22Rv1 (cell line): ENCODE data around the gene TRIM26.

Experiments used
- ZFX ChIP-seq: fragments of 450-650 bp; IDR thresholded peaks from 2 replicates; pipeline ENCODE4 v1.6.1; 2017; ENCODE audit warnings: antibody characterized with exemption, borderline replicate concordance
- TF ChIP-seq, protein P1 (sequence below): fragments of 450-650 bp; IDR thresholded peaks from 2 replicates; pipeline ENCODE4 v1.5.1; 2017; ENCODE audit warnings: mild to moderate bottlenecking

DNA sequence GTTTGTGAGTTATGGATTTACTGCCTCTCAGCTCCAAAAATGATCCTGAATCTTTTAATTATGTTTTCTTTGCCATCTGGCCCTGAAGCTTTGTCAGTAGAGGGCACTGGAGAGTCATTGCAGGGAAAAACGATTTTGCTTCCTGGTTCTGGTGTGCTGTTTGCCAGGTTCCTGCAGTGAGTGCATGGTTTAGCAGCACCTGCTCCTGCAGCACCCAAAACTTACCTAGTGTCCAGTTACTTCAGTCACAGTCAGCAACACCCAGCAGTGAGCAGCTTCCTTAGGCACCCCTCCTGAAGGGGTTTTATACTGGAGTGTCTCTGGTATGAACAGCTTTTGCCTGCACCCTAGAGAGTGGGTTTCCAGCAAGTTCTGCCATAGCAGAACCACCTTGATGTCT lies 6.0 kb upstream of the TRIM26 start:
- TF ChIP-seq, protein P1, sequence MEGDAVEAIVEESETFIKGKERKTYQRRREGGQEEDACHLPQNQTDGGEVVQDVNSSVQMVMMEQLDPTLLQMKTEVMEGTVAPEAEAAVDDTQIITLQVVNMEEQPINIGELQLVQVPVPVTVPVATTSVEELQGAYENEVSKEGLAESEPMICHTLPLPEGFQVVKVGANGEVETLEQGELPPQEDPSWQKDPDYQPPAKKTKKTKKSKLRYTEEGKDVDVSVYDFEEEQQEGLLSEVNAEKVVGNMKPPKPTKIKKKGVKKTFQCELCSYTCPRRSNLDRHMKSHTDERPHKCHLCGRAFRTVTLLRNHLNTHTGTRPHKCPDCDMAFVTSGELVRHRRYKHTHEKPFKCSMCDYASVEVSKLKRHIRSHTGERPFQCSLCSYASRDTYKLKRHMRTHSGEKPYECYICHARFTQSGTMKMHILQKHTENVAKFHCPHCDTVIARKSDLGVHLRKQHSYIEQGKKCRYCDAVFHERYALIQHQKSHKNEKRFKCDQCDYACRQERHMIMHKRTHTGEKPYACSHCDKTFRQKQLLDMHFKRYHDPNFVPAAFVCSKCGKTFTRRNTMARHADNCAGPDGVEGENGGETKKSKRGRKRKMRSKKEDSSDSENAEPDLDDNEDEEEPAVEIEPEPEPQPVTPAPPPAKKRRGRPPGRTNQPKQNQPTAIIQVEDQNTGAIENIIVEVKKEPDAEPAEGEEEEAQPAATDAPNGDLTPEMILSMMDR, result peak; percentile 96
- no peak for TF ChIP-seq ZFX
